Glomerular visceral epithelial cell (primary cell): ENCODE measurements around the gene HSD17B4.
"Not testable (repeated sequence)": the region's sequence is repeated elsewhere in the genome, so short reads cannot be mapped to it uniquely, and the experiment has no call there.

Experiments
- DNase-seq: peaks from one replicate; pipeline ENCODE4 v3.0.0-alpha.2; 2016; ENCODE audit errors: extremely low spot score

HSD17B4 gene, protein sequence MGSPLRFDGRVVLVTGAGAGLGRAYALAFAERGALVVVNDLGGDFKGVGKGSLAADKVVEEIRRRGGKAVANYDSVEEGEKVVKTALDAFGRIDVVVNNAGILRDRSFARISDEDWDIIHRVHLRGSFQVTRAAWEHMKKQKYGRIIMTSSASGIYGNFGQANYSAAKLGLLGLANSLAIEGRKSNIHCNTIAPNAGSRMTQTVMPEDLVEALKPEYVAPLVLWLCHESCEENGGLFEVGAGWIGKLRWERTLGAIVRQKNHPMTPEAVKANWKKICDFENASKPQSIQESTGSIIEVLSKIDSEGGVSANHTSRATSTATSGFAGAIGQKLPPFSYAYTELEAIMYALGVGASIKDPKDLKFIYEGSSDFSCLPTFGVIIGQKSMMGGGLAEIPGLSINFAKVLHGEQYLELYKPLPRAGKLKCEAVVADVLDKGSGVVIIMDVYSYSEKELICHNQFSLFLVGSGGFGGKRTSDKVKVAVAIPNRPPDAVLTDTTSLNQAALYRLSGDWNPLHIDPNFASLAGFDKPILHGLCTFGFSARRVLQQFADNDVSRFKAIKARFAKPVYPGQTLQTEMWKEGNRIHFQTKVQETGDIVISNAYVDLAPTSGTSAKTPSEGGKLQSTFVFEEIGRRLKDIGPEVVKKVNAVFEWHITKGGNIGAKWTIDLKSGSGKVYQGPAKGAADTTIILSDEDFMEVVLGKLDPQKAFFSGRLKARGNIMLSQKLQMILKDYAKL

DNA sequence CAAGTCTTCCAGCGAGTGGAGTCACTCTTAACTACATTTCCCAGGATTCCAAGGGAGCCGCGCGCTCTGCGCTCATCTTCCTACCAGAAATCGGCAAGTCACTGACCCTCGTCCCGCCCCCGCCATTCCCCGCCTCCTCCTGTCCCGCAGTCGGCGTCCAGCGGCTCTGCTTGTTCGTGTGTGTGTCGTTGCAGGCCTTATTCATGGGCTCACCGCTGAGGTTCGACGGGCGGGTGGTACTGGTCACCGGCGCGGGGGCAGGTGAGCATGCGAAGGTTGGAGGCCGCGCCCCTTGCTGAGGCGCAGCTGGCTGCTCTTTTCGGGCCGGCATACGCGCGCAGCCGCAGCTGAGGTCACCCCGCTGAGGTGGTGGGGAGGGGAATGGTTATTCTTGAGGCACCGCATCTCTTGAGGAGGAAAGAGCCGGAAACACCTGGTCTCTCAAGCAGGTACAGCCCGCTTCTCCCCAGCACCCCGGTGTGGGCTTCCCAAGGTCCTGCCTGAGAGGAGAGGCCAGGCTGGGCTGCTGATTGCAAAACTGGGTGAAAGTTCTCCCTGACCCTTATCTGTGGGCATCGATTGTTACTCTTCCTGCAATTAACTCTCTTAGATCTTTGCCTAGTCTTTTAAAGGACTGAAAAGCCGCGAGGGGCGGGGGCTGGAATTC lies at the start of gene HSD17B4:
Gene HSD17B4, plus strand, starts transcription at position 125 of the 667 bp plus-strand sequence. Its CDS starts 79 bp downstream, at position 204.
- DNase-seq, result peak; percentile 89

DNA sequence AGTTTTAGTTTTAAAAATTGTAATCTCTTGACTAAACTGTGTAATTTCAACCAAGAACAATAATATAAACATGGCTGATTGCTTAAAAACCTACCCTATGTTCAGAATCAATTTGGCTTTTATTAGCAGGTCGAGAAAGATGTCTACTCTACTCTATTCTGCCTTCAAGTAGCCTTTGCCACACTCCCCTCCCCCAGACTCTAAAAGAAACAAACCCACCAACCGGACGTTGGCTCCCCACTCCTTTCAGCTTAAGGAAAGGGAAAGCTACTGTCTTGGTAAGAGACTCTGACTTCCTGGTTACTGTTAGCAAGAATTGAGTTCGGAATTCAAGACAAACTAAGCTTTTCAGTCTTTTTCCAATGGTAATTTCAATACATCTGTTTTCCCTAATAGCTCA lies 49.7 kb upstream of the HSD17B4 start:
- no peak for DNase-seq

DNA sequence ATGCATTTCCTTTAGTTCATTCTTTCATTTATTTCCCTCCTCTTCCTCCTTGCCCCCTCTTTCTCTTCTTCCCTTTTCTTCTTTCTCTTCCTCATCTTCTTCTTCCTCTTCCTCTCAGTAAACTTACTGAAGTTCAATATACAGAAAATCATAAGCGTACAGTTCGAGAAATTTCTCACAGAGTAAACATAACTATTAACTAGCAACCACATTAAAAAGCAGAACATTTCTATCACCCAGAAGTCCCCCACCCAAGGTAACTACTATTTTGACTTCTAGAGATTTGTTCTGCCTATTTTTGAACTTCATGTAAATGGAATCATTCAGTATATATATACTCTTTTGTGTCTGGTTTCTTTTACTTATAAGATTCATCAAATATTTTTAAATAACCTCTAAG lies 48.3 kb upstream of the HSD17B4 start:
- DNase-seq, result no peak

DNA sequence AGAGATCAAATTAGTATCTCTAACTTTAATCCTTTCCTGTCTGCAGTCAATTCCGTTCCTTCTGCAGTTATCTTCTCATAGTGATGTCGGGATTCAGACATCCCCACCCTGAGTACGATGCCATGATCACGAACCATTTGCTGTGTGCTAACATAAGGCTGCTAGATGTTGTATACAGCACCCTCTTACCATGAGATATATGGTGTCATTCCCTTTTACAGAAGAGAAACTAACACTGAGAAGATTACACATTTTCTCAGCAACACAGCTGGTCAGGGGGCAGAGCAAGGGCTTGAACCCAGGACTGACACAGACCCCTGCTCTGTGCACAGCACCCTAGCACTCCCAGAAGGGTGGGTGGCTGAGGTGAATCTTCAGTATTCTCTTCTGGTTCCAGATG lies 46.9 kb upstream of the HSD17B4 start:
- DNase-seq, result no peak

DNA sequence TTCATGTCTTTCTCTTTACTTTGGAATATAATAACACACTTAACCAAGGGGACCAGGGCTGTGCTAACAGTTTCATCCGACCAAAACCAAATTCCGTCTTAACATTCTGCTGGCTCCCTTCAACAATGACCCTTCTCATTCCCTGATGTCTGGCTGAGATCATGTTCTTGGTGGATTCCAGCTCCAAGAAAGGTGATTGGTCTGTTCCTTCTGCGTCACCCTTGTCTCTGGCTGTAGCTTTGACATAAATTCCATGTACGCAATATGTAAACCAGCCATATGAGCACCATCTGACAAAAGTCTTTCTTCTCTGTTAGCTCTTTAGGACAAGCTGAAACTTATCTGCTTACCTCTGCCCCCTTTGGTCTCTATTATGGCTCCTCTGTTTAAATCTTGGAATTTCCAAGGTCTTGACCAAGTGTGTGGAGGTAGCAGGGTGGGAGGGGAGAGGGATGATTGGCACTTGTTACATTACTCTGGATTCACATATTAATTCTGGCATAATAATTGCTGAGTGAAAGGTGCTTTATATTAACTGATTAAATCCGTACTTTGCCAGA lies 45.7 kb upstream of the HSD17B4 start:
- DNase-seq, result no peak

DNA sequence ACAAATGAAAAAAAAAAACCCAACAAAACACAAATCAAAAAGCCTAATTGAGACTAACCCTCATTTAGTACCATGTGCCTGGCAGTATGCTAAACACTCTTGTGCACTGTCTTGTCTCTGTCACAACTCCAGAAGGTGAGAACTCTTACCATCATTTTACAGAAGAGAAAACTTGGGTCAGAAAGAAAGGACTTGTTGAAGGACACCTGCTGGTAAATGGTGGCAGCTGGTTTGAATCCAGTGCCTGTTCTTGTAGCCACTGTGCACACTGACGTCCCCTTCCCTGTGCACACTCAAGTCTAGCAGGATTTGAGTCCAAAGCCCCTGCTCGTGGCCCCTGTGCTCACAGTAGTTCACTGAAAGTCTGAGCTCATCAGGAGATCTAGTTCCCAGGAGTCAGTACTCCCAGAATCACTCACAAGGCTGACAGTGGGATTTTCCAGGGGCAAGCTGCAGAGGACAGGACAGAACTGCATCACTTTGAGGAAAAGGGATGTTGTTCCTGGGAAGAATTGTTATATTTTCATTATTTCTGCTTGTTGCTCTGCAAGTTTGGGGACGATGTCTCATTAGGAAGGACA lies 43.0 kb upstream of the HSD17B4 start:
- no peak for DNase-seq

DNA sequence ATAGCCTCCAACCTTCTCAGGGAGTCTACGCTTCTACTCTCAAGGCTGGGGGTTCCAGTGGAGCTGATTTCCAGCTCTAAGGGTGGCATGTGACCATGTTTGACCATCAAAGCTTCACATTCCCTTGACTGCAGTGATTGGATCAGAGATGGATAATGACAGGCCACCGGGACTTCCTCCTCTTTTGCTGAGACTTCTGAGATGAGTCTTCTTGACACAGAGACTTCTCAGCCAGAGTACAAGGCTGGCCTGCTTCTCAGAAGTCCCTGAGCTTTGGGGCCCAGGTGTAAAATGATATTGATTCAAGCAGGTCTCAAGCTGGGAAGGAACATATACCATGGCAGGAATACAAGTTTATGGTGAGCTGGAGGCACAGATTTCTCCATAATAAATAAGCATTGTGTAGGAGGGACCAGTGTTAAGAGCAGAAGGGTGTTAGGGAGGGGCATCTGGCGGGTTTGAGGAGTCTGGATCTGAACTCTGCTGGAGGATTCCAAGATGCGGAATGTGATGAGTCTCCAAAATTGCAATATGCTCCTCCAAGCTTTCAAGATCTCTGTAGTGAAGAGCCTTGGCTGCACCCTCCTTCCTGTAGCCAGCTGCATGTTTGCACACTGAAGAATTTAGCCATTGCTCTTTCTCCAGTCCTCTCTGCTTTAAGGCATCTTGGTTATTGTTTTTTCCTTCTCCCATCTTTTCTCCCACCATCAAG lies 41.7 kb upstream of the HSD17B4 start:
- no peak for DNase-seq

DNA sequence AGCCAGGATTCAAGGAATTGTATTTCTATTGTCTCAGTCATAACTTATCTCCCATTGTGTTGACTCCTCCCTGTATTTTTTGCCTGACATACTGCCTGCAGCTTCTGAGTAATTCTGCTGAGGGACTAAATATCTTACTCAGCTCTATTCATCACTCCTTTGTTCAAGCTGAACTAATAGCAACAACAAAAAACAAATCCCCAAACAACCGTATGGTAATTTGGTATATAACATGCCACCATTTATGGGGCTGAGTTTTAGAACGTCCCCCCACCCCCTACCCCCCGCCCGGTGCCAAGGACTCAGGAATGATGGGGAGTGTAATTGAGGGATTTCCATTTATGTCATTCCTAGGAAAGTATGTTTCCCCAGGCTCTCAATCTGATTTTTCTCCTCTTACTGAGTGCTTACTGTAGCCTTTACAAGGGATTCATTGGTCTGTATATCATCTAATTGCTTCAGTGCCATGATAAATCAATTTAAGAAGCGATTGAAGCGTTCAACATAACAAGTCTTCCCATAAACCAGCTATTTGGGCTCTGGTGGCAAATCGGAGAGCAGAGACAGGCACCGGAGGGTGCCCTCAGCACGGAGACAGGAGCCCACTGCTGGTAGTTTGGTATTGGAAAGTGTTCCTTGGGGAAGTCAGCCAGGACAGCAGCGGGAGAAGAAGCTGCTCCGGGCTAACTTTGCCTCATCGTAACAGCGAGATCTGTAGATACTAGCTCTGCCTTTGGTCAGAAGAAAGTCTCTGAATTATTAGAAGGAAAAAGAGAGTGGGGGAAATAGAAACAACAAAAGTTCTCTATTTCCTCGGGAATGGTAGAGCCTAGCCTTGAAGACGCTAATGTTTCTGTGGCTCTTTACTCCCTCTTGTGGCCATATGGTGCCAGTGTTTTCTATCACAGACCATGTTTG lies 40.7 kb upstream of the HSD17B4 start:
- peak; percentile 81 for DNase-seq

DNA sequence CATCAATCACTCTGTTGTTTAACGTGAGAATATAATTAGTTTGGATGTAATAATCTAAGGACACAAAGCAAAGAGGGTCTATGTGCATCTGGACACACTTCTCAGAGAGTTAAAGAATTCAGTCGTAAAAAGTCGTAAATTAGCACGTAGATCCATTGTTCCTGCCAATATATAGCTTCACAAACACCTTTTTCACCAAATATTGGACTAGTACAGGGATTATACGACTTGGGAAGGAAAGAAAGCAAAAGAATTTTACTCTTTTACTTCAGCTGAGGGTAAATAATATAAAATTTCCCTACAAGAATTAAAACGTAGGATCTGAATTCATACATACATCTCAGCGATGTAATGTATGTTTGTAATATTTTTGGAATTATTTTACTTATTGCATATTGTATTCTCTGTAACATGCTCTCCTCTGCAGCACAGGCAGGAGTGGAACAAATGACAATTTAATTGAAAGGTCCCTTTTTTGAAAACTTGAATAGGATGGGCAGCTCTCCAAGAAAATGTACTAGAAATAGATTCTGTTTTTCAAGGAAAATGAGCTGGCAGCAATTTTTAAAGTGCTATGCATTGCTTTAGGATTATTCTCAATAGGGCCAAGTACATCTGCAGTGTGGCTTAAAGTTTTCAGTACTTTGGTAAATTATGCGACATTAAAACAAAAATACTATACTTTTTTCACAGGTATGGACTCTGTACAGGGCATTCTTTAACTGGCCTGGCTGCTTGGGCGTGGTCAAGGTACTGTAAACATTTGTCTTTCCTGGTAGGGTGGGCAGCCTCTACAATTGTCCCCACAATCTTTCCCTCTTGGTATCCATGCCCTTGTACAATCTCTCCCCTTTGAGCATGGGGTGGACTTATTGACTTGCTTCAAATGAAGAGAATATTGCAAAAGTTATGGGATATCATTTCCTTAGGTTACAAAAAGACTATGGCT lies 39.7 kb upstream of the HSD17B4 start:
- no peak for DNase-seq

DNA sequence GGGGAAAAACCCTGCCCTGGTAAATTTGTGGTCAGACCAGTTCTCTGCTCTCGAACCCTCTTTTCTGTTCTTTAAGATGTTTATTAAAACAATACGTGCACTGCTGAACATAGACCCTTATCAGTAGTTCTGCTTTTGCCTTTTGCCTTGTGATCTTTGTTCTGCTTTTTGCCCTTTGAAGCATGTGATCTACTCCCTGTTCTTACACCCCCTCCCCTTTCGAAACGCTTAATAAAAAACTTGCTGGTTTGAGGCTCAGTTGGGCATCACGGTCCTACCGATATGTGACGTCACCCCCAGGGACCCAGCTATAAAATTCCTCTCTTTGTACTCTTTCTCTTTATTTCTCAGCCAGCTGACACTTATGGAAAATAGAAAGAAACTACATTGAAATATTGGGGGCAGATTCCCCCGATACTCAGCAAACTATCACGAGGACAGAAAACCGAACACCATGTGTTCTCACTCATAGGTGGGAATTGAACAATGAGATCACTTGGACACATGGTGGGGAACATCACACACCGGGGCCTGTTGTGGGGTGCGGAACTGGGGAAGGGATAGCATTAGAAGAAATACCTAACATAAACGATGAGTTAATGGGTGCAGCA lies 38.1 kb upstream of the HSD17B4 start:
- DNase-seq, result not testable (repeated sequence)

DNA sequence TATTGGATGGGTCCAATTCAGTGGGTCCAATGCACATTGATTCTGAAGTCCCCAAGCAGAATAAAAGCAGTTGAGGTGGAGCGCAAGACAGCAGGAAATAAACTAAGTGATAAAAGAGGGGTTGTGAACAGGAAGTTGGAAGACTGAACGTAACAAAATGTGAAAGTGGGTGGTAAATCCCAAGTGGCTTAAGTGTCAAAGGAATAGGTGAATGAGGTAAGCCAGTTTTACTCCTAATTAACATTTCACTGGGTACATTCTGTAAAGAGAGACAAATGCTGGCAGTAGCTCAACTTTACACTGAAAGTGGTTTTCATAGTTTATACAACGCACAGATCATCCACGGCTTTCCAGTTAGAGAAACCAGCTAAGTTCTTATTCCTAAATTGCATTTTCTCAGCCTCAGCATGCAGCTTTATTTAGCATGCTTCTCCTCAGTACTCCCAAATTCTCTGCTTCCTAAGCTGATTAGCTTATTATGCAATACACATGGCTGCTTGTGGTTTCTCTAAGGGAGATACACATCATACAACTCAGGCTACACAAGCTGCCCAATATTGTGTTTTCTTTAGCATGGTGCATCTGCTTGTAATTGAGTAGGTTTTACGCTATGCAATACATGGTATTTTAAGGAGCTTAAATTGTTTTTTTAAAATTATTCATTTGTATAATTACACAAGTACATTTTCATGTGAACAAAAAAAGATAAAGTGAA lies 34.2 kb upstream of the HSD17B4 start:
- no peak for DNase-seq

DNA sequence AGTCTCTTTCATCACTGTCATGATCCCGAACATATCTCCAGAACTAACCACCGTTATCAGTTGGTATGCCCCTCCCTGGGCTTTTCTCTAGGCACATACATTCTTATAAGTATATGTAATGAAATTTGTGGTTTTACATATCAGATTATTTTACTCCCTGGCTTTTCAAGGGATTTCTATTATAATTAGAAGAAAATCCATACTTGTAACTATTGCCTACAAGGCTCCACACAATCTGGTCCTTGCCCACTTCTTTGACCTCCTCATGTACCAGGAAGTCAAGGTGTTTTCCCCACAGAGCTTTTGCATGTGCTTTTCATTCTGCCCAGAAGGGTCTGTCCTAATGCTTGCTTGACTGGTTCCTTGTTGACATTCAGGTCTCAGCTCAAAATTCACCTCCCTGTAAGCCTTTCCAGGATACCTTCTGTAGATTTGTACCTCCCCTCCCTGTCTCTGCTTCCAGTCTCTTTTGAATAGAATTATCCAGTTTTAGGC lies 33.6 kb upstream of the HSD17B4 start:
- no peak for DNase-seq

DNA sequence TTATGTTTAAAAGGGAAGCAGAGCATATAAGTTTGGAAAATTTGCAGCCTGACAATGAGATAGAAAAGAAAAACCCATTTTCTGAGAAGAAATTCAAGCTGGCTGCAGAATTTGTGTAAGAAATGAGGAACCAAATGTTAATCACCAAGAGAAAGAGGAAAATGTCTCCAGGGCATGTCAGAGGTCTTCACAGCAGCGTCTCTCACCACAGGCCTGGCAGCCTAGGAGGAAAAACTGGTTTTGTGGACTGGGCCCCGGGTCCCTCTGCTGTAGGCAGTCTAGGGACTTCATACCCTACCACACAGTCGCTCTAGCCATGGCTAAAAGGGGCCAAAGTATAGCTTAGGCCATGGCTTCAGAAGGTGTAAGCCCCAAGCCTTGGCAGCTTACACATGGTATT lies 32.1 kb upstream of the HSD17B4 start:
- no peak for DNase-seq

DNA sequence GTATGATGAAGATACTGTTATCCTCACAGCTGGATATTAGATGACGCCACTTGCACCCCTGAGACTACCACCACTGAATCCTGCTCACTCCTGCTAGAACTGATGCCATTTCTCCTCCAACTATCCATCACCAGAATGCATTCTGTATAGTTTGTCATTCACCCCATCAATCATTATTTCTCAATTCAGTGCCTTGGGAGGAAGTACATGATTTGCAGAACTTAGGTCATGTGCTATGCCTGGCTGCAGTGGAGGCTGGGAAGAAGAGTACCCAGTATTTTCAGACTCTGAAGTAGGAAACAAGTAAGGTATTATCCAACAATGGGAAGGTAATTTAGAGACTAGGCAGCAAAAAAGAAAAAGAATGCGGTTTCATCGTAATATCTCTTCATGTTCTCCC lies 26.2 kb upstream of the HSD17B4 start:
- no peak for DNase-seq

DNA sequence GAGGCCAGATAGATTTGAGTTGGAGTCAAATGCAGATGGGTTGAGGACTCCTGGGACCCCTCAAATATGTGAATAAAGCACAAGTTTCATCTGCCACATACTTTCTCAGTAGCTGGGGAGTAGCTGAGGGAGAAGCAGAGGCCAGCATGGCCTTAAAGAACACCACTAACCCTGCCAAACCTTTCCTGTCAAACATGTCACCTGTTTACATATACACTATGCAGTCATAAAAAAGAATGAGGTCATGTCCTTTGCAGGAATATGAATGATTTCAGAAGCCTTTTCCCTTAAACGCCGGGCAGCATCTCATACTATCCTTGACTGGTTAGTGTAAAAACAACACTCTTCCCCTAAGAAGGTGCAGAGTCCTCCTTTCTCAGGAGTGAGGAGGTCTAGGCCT lies 25.2 kb upstream of the HSD17B4 start:
- no peak for DNase-seq

DNA sequence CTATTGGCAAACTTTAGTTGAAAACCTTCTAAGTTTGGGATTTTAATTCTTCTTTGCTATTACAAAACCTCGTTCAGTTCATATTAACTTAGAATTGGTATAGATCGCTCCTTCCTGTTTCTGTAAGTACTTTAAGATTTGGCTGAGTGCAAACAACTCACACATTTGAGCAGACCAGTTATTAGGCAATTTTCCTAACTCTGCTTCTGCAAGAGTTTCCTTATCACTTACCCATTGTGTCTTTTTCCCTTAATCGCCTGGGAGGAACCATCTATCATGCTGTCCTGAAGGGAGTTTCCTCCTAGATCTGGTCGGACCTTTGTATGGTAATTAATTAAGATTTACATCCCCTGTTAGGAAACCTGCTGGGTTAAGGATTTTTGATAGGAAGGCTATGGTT lies 24.7 kb upstream of the HSD17B4 start:
- DNase-seq, result not testable (repeated sequence)

DNA sequence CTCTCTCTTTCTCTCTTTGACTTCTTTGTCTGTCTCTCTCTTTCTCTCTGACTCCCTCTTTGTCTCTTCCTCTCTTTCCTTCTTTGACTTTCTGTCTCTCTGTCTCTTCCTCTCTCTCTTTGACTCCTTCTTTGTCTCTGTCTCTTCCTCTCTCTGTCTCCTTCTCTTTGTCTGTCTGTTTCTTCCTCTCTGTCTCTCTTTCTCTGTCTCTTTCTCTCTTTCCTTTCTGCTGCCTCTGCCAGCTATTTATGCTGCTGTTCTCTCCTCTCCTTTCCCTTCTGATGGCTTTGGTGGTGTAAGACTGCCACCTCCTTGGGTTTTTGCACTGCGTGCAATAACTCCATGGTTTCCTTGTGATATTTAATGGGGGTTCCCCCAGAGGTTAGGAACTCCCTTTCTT lies 24.1 kb upstream of the HSD17B4 start:
- not testable (repeated sequence) for DNase-seq

DNA sequence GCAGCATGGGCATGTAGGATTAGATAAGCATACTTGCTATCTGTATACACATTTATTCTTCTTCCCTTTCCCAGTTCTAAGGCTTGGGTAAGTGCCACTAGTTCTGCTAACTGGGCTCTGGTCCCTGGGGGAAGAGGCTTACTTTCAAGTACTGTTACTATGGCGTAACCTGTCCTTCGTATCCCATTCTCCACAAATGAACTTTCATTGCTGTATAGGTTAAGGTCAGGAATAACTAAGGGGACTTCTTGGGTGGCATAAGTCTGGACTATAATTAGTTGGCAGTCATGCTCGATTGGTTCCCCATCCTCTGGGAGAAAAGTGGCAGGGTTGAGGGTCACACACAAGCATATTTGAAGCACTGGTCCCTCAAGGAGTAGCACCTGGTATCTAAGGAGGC lies 23.7 kb upstream of the HSD17B4 start:
- not testable (repeated sequence) for DNase-seq
